Stimulated activated naive CD8-positive, alpha-beta T cell treated with anti-CD3 and anti-CD28 coated beads, Interleukin-15, amount 100 ng/mL, for 72 hours (primary cell): ENCODE results near the gene VAV2.

Source experiments
- ATAC-seq: fragments of 150-1000 bp; cut with Tn5 transposase; 2 replicates; pipeline ENCODE4 v1.10.0; 2021; ENCODE audit warnings: mild to moderate bottlenecking, moderate library complexity
- DNase-seq, 2 donors: peaks; one replicate each; pipeline ENCODE4 v3.0.0; 2021 to 2022
- H3K27ac Mint-ChIP-seq, 2 donors: one replicate each; pipeline ENCODE4 v1.8.0; 2022; ENCODE audit warnings: mild to moderate bottlenecking in 2 of 2, mixed read lengths in 2 of 2, moderate library complexity in 2 of 2
- H3K27me3 Mint-ChIP-seq: one replicate; pipeline ENCODE4 v1.8.0; 2022; ENCODE audit warnings: mixed read lengths
- H3K4me1 Mint-ChIP-seq: one replicate; pipeline ENCODE4 v1.8.0; 2022; ENCODE audit warnings: mild to moderate bottlenecking, mixed read lengths
- H3K4me3 Mint-ChIP-seq, 2 donors: one replicate each; pipeline ENCODE4 v1.8.0; 2022; ENCODE audit warnings: mild to moderate bottlenecking in 2 of 2, mixed read lengths in 2 of 2, moderate library complexity in 1 of 2
- H3K9me3 Mint-ChIP-seq, 2 donors: one replicate each; pipeline ENCODE4 v1.8.0; 2022; ENCODE audit warnings: mixed read lengths in 2 of 2

Gene VAV2

DNA sequence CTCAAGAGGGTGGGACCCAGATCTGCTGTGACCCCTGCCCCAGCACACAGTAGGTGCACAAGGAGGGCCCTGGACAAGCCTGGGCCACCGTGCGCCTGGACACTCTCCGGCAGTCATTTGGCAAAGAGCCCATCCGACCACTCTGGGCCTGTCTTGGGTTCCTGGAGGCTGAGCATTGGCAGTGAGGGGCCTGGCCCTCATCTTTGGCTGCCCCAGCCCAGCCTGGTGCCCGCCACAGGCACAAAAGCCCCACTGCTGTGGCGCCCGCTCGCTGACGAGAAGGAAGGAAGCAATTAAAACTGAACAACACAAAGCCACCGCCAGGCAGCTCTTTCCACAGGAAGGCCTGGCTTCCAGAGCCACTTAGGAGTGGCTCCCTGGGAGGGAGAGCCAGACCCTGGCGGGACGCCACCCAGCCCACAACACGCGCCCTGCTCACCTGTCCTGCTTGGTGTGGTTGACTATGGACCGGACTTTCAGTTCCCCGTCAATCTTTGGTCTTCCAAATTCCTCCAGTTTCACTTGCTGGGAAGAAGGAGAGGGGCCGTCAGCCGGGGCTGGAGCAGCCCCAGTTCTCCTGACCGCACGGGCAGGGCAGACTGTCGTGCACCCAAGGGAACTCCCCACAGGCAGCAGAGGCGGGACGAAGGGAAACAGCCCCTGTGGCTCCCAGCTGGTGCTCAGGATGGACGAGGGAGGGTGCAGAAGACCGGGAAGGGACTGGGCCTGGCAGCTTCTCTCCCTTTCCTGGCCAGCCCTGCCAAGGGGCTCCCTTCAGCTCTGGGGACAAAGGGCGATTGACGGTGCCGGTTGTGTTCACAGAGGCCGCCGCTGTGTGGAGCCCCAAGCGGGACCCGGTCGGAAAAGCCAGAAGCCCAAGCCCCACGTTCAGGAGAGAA, 203.1 kb downstream of the VAV2 start:
- no peak overlapping the region for H3K4me3 Mint-ChIP-seq
- ATAC-seq (no peak), DNase-seq (no peak)
- H3K27ac Mint-ChIP-seq: no peak overlapping the region
- H3K27me3 Mint-ChIP-seq: peaks cover 19% of the 10 kb centered on the region
- H3K4me1 Mint-ChIP-seq: peaks cover 16% of the 10 kb centered on the region
- H3K9me3 Mint-ChIP-seq: no peaks in the 10 kb centered on the region

DNA sequence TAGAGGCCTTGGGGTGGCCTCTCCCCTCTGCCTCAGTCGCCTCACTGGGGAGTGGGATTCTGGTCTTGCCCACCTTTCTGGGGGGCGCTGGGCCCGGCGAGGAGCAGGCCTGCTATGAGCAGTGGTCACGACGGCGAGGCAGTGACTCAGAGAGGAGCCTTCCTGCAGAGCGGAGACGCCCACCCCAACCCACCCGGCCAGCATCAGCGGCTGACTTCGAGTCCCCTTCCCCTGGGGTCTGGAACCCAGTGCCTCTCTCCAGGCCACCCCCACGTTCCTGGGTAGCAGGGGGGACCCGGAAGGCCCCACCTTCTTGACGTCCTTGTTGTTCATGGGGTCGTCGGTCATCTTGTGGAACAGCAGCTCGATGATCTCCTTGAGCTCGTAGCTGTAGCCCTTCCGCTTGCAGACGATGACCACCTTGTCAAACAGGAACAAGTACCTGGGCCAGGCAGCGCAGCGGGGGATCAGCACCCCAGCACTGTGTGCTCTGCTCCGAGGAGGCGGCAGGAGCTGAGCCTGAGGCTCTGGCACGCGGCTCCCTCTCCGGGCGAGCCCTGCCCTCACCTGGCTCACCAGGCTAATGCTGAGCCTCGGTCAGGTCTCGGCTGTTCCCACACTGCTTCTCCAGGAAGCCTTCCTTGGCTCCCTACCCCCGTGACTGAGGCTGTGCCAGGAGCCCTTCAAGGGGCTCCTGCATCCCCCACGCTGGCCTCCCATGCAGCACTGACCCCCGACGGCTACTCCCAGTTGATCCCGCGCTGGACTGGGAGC, 203.9 kb downstream of the VAV2 start:
- no peak for DNase-seq
- Mint-ChIP-seq H3K27ac (no peak overlapping the region), H3K9me3 (no peaks in the 10 kb centered on the region), H3K27me3 (peaks cover 19% of the 10 kb centered on the region), H3K4me3 (no peak overlapping the region), H3K4me1 (peaks cover 13% of the 10 kb centered on the region)
- ATAC-seq: no peak

DNA sequence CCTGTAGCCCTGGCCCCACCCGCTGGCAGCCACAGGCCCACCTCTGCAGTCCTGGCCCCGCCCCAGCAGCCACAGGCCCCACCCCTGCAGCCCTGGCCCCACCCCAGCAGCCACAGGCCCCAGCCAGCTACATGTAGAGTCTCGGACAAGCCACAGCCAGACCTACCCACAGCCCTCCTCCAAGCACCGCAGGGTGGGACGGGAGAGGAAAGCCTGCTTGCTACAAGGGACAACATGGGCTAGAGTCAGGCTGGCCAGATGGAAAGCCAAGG, 204.4 kb downstream of the VAV2 start:
- ATAC-seq (no peak), DNase-seq (no peak)
- Mint-ChIP-seq H3K4me1 (peaks cover 9% of the 10 kb centered on the region), H3K4me3 (no peak overlapping the region), H3K9me3 (no peaks in the 10 kb centered on the region), H3K27ac (no peak overlapping the region), H3K27me3 (peaks cover 19% of the 10 kb centered on the region)

DNA sequence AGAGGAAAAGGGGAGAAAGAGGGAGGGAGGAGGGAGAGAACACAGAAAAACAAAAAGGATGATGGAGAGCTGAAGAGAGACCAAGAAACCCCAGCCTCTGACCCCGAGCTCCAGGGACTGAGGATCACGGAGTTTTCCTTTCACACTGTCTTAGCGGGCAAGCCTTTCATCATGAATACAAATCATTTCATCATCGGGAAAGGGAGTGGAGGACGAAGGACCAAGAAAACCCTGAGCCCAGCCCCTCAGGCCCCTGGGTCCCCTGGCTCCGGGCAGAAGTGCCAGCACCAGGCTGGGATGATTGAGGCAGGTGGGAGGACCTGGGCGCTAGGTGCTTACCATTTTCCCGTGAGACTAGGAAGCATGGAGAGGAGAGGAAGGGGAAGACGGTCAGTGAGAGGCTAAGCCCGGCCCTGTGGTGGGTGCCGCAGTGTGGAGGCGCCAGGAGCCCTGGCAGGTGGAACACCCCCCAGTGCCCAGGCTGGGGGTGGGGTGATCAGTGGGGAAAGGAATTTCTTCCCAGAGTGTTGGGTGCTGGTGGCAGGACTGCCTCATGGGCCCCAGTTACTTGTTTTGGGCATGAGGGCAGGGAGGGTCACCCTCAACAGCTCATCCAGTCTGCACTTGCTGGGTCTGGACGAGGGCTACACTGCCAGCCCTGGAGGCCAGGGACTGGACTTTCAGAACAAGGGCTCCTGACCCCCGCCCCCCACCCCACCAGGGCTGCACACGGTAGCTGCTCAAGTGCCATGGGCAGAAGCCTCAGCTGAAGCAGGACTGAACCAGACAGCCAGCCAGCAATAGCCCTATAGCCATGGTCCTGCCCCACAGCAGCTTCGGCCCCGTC, 205.0 kb downstream of the VAV2 start:
- Mint-ChIP-seq H3K4me3 (no peak overlapping the region), H3K4me1 (peaks cover 9% of the 10 kb centered on the region), H3K27ac (peak overlapping the region in 1 of 2 donors; percentile 57), H3K9me3 (no peaks in the 10 kb centered on the region), H3K27me3 (peaks cover 14% of the 10 kb centered on the region)
- ATAC-seq: no peak
- DNase-seq: no peak

DNA sequence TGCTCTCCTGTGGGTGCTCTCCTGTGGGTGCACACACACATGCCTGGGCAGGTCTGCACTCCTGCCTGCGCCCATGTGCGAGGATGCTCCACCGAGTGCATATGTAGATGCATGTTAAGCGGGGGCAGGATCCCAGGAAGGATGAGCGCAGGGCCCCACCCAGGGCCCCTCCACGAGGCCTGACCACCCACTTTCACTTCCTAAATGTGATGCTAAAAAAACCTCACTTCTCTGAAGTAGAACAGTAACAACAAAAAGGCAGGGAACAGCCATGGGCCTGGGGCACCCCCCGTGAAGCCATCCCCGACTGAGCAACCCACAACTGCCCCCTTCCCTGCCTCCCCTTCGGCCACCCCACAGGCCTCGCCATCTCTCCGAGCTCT, 205.8 kb downstream of the VAV2 start:
- Mint-ChIP-seq H3K9me3 (no peaks in the 10 kb centered on the region), H3K4me3 (no peak overlapping the region), H3K4me1 (peaks cover 9% of the 10 kb centered on the region), H3K27ac (no peak overlapping the region), H3K27me3 (peaks cover 11% of the 10 kb centered on the region)
- ATAC-seq (no peak), DNase-seq (no peak)

DNA sequence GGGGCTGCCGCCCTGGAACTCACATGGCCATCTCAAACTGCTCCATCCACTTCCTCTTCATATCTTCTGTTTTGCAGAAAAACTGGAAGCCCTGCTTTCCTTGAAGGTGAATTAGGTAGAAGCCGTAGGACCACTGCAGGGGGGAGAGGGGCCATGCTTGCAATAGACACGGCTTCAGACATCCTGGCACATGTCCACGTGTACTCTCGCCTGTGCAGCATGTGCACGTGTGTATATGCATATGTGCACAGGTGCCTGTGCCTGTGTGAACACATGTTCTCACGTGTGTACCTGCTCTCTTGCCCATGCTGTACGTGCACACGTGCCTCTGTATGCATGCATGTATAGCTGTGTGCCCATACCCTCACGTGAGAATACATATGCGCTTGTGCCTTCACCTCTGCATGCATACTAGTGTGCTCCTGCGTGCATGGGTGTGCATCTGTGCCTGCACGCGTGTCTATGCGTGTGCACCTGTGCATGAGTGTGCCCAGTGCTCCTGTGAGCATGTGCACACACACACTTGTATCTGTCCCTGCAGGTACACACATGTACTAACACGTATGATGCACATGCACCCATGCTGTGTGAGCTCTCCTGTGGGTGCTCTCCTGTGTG, 206.3 kb downstream of the VAV2 start:
- no peaks in the 10 kb centered on the region for H3K9me3 Mint-ChIP-seq
- DNase-seq (no peak), ATAC-seq (no peak)
- H3K4me1 Mint-ChIP-seq: peaks cover 9% of the 10 kb centered on the region
- peak overlapping the region in 1 of 2 donors; percentile 56 for H3K27ac Mint-ChIP-seq
- H3K4me3 Mint-ChIP-seq: no peak overlapping the region
- peaks cover 11% of the 10 kb centered on the region for H3K27me3 Mint-ChIP-seq

DNA sequence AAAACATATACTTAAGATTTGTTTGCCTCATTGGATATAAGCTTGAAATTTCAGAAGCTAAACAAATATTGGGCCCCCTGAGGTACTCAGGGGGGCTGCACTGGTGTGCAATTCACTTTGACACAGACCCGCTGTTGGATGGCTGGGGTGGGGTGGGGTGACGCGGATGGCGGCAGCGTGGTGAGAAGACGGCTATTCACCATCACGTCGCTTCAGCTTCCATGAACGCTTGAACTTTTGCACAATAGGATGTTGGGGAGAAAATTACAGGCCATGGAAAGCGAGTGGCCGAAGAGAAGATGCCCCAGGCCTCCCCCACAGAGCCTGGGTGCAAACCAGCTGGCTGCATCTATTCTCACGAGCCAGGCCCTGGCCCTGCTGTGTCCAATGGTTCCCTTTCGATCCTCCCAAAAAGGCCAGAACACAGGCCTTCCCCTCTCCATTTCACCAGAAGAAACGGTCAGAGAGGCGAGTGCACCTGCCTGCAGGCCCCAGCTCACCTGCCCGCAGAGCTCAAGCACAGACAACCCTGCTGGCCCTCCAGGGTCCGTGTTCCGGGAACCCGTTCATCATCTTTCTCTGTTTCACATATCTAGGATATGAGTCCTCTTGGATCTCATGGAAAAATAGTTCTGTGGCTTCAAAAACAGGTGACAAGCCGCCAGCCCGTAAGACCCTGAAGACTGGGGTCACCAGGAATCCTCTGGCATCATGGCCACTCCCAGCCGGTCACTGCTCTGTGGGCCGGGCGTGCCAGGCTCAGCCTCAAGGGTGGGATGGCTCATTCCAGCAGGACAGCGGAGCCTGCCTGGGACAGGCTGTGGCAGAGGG, 207.2 kb downstream of the VAV2 start:
- ATAC-seq (no peak), DNase-seq (no peak)
- no peaks in the 10 kb centered on the region for H3K9me3 Mint-ChIP-seq
- H3K4me1 Mint-ChIP-seq: peaks cover 9% of the 10 kb centered on the region
- no peak overlapping the region for H3K4me3 Mint-ChIP-seq
- peak overlapping the region in 1 of 2 donors; percentile 42 for H3K27ac Mint-ChIP-seq
- H3K27me3 Mint-ChIP-seq: peaks cover 11% of the 10 kb centered on the region

DNA sequence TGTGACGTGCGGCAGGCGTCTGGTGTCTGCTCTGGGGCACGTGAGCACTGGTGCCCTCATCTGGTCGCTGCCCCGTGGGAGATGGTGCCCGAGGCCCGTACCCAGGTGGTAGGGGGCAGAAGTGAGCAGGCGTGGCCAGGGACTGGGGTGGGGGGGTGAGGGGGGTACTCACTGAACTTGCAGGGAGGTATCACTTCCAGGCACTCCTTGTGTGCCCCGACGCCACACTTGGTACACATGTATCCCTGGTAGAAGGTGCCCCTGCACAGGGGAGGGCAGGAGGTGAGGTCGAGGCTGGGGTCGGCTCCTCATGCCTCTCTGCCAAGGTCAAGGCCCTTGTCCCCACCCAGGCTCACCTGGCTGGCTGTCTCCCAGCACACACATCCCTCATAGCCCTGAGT, 208.8 kb downstream of the VAV2 start:
- Mint-ChIP-seq H3K4me1 (no peaks in the 10 kb centered on the region), H3K27ac (no peak overlapping the region), H3K4me3 (no peak overlapping the region), H3K9me3 (no peaks in the 10 kb centered on the region), H3K27me3 (no peaks in the 10 kb centered on the region)
- ATAC-seq: peak; percentile 8
- DNase-seq: no peak

DNA sequence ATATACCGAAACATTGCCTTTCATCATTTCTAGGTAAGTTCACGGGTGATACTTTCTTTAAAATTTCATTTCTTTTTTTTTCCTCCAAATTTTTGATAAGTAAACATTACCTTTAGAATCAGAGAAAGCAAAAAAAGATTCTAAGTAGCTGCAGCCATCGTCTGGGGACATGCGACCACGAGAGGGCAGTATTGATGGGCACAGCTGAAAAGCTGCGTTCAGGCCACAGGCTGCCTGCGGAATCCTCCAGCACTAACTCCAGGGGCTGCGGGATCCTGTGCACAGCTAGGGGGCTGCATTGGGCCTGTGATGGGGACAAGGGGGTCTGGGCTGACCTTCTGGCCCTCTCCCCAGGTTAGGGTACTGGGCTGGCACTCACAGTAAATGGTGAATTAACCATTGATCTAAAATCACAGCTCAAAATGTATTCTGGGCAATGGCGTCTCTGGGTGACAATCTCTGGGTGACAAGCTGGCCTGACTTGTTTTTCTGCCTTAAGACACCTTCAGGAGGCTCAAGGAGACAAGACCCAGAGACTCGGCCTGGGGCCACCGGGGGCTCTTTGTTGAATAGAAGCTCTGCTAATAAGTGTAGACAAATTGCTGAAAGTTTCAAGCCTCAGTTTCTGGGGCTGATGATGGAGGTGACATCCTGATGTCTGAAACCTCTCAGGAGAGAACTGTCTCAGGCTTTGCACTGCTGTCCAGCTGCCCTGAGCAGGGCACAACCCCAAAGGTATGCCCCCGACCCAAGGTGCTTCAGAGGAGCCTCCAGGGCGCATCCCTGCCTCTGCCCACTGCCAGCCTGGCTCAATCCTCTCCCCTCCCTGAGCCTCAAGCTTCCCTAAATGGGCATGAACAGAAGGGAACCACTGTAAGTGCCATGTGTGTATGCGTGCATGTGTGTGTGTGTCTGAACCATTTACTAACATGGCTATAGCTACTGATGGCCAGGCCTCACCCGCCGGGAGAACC, 209.7 kb downstream of the VAV2 start:
- Mint-ChIP-seq H3K27me3 (no peaks in the 10 kb centered on the region), H3K4me3 (no peak overlapping the region), H3K4me1 (no peaks in the 10 kb centered on the region), H3K9me3 (no peaks in the 10 kb centered on the region), H3K27ac (no peak overlapping the region)
- DNase-seq (peak; percentile 52 to 59), ATAC-seq (peak; percentile 56)

DNA sequence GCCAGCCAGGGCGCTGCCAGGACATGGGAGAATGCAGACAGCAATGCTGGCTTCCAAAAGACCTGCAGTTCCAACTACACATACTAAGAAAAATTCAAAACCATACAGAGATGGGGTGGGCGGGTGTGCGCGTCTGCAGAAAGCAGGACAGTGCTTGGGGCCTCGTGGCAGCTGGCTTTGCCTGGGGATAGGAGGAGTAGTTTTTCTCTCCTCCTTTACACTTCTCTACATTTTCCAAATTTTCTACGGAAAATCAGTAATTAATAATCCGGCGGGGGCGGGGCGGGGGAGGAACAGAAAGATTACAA, 210.3 kb downstream of the VAV2 start:
- ATAC-seq (no peak), DNase-seq (no peak)
- Mint-ChIP-seq H3K9me3 (no peaks in the 10 kb centered on the region), H3K4me3 (no peak overlapping the region), H3K27ac (no peak overlapping the region), H3K4me1 (no peaks in the 10 kb centered on the region), H3K27me3 (no peaks in the 10 kb centered on the region)

DNA sequence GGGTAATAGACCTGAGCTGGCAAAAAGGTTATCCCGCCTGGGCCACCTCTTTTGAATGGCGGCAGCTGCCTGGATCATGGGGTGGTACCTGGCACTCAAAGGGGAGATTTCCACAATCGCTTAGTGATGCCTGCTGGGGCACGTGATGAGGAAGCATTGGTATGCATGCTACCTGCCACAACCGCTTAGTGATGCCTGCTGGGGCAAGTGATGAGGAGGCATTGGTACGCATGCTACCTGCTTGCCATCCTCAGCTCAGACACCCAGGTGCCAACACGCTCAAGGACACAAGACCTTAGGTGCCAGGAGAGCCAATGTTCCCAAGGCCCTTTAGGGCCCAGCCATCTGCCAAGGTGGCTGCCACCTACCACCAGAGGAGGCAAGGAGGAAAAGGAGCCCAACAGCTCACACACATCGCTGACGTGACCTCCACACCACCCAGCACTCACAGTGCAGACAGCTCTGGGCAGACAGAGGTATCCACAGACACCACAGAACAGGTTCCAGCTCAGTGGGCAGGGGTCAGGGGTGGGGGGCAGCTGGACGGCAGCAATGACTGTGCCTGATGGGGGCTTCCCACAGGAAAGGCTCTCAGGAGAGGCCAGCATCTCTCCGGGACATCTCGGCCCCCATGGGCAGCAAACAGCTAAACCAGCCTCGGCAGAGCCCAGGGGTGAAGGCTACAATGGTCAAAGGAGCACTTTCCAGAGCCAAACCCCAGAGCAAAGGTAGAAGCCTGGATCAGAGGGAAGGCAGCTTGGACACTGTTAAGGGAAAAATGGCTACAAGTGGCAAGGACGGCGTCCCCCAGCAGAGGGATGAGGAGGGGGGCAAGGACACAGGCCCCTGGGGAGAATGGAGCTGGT, 210.9 kb downstream of the VAV2 start:
- Mint-ChIP-seq H3K4me1 (no peaks in the 10 kb centered on the region), H3K27me3 (no peaks in the 10 kb centered on the region), H3K9me3 (no peaks in the 10 kb centered on the region), H3K27ac (no peak overlapping the region), H3K4me3 (no peak overlapping the region)
- ATAC-seq (no peak), DNase-seq (no peak)

DNA sequence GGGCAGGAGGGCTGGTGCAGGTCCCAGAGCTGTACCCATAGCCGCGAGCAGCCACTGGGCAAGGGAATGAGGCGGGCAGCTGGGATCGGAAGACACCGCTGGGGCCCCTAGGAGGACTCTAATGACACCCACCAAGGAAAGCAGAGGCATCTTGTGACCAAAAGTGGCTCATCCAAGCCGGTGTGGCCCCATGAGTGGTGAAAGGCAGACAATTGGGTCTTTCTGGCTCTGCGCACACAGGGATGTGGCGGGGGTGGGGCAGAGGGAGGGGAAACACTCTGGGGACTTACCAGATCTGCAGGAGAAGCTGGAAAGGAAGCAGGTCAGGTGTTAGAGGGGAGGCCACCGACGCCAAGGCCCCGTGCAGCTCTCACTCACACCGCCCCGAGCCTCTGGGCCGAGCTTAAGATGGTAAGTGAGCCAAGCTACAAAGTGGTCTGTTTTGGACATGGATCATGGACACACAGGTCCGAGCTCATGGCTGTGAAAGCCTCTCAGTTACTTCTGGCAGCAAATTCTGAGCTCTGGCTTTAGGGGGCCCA, 211.6 kb downstream of the VAV2 start:
- DNase-seq (no peak), ATAC-seq (no peak)
- H3K4me1 Mint-ChIP-seq: no peaks in the 10 kb centered on the region
- no peaks in the 10 kb centered on the region for H3K9me3 Mint-ChIP-seq
- H3K4me3 Mint-ChIP-seq: no peak overlapping the region
- H3K27me3 Mint-ChIP-seq: no peaks in the 10 kb centered on the region
- H3K27ac Mint-ChIP-seq: peak overlapping the region in 1 of 2 donors; percentile 40
